Fibroblast of mammary gland (primary cell): ENCODE results near the gene CLEC19A.

ENCODE experiments used
- DNase-seq: peaks from one replicate; pipeline ENCODE4 v3.0.0-alpha.2; 2010; ENCODE audit warnings: low read depth
- H3K4me3 ChIP-seq: 2 replicates; pipeline ENCODE4 v1.5.1; 2011; ENCODE audit warnings: low read depth, mild to moderate bottlenecking, low read length, moderate library complexity; ENCODE audit not compliant: control insufficient read depth
- CTCF ChIP-seq: conservative IDR thresholded peaks from 2 replicates; pipeline ENCODE4 v1.5.1; 2011; ENCODE audit warnings: low read depth, low read length, inconsistent platforms; ENCODE audit not compliant: control insufficient read depth, insufficient read depth

The CLEC19A gene

GRCh38 chr16:19348578-19349315 is 63.2 kb downstream of the CLEC19A start:
- no peak overlapping the region for H3K4me3 ChIP-seq
- no peak for TF ChIP-seq CTCF

GRCh38 chr16:19354371-19354770 is 68.8 kb downstream of the CLEC19A start:
- no peak for TF ChIP-seq CTCF
- H3K4me3 ChIP-seq = no peak overlapping the region
- DNase-seq = no peak

More at GRCh38 chr16:19348578-19349315, 63.2 kb downstream of the CLEC19A start:
- no peak for DNase-seq

GRCh38 chr16:19356024-19356952 is 70.8 kb downstream of the CLEC19A start:
- TF ChIP-seq CTCF = no peak
- H3K4me3 ChIP-seq = no peak overlapping the region
- no peak for DNase-seq

- no peak overlapping the region for H3K4me3 ChIP-seq
Measured at GRCh38 chr16:19359556-19359955, 74.0 kb downstream of the CLEC19A start.

More at GRCh38 chr16:19359556-19359955, 74.0 kb downstream of the CLEC19A start:
- DNase-seq = no peak
- TF ChIP-seq CTCF = no peak
